T-helper 17 cell (primary cell): ENCODE data around the gene IDUA. TPM values are rescaled to one million over a fixed set of nuclear protein-coding genes. Genes with fewer than 3 reads are reported as not detected.
A peak's percentile ranks its signal among the peaks of the same experiment; 100 is the strongest.
"Not testable (repeated sequence)": the region's sequence is repeated elsewhere in the genome, so short reads cannot be mapped to it uniquely, and the experiment has no call there.

Experiments
- ATAC-seq: fragments of 150-1000 bp; cut with Tn5 transposase; 2 replicates; pipeline ENCODE4 v1.10.0; 2021; ENCODE audit warnings: mild to moderate bottlenecking, moderate library complexity
- DNase-seq, 3 donors: peaks; one replicate each; pipeline versions ENCODE4 v3.0.0 to v3.0.0-alpha.2; 2020 to 2021
- H3K9me3 ChIP-seq: one replicate; pipeline ENCODE4 v1.7.0; 2013; ENCODE audit warnings: low read length, mild to moderate bottlenecking; ENCODE audit not compliant: control insufficient read depth, poor library complexity, severe bottlenecking
- H3K27ac Mint-ChIP-seq: one replicate; pipeline ENCODE4 v1.8.0; 2022; ENCODE audit warnings: mild to moderate bottlenecking, moderate library complexity, mixed read lengths
- H3K27me3 Mint-ChIP-seq: one replicate; pipeline ENCODE4 v1.8.0; 2022; ENCODE audit warnings: mixed read lengths
- H3K36me3 Mint-ChIP-seq: one replicate; pipeline ENCODE4 v1.8.0; 2022; ENCODE audit warnings: low read depth, mixed read lengths
- H3K4me1 Mint-ChIP-seq: one replicate; pipeline ENCODE4 v1.8.0; 2022; ENCODE audit warnings: mild to moderate bottlenecking, mixed read lengths
- H3K4me3 Mint-ChIP-seq: one replicate; pipeline ENCODE4 v1.8.0; 2022; ENCODE audit warnings: mild to moderate bottlenecking, moderate library complexity, mixed read lengths
- total RNA-seq, 4 donors: library from RNA in 2 of 4; stranded (reverse) in 2 of 4; gene quantifications; one replicate each; pipeline ENCODE4 v1.2.3 and lab custom pipeline; 2022 to 2026

IDUA gene
- total RNA-seq, 2 donors from 2014 or later, result 56.9 to 58.6 TPM

DNA sequence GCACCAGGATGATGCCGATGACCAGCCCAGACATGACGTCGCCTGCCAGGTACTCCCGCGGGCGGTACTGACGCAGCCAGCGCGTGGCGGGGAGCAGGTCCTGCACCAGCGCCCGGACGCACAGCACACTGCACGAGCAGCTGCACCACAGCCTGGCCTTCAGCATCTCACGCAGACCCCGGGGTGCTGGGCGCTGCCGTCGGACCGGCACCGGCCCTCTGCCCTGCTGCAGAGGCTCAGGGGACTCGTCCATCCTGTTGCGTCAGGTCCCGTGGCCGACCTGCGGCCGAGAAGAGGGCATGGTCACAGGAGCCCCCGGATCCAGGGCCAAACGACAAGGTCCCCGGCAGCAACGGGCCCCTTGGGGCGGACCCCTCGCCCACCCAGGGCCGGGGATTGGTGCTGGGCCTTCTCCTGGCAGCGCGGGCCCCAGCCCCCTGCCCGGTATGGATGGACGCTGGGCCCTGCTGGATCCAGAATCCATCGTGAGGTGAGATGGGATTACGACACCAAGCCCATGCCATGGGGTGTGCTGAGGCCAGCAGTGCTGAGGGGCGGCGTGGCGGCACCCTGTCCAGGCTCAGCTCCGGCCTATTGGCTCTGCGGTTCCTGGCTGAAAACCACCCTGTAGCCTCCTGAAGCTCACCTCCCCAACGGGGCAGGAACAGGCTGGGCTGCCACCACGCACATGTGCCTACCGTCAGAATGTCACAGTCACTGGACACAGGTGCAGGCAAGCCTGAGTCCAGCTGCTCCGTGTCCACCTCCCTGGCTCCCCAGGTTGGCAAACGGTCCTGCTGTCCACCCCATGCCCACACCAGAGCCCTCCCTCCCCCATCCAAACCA, 4.8 kb downstream of the IDUA start:
- DNase-seq, result peak in 1 of 3 donors; percentile 8
- no peak for ATAC-seq
- Mint-ChIP-seq H3K4me1 (peaks cover 12% of the 10 kb centered on the region), H3K27me3 (peaks cover 2% of the 10 kb centered on the region), H3K4me3 (no peak overlapping the region), H3K27ac (no peak overlapping the region), H3K36me3 (no peaks in the 10 kb centered on the region)
- no peaks in the 10 kb centered on the region for H3K9me3 ChIP-seq

DNA sequence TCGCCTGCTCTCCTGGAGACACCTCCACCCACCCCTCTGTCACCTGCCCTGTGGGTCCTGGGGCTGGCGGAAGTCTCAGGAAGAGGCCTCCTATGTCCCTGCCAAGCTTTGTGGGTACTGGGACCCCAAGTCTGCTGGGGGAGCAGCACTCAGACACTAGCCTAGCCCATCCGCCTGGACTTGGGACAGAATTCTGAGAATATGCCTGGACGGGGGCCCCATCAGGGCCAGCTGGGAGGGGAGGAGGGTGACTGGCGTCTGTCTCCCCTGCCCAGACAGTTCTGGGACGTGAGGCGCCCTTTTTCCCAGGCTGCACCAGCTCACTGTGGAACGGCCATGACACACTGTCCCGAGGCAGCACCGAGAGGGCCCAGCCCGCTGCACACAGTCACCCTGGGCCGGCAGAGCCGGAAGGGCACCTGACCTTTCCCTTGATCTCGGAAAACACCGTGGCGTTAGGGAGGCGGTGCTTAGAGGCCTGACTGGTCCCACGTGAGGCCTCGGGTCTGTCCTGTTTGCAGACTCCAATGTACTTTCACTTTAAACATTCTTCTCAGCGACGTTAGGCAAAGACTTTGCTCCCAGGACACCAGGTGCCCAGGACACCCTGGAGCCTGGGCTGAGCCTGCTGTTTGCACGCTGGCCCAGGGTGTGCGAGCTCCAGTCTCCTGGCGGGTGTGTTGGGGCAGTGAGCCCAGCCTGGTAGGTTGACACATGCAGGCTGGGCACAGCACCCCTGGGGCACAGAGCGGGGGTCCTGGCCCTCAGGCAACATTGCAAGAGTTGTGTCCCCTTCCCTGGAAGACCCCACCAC, 5.7 kb downstream of the IDUA start:
- DNase-seq (no peak), ATAC-seq (no peak)
- peaks cover 10% of the 10 kb centered on the region for H3K4me1 Mint-ChIP-seq
- no peaks in the 10 kb centered on the region for H3K36me3 Mint-ChIP-seq
- H3K9me3 ChIP-seq, result no peaks in the 10 kb centered on the region
- no peak overlapping the region for H3K4me3 Mint-ChIP-seq
- H3K27ac Mint-ChIP-seq, result no peak overlapping the region
- H3K27me3 Mint-ChIP-seq, result peaks cover 6% of the 10 kb centered on the region

DNA sequence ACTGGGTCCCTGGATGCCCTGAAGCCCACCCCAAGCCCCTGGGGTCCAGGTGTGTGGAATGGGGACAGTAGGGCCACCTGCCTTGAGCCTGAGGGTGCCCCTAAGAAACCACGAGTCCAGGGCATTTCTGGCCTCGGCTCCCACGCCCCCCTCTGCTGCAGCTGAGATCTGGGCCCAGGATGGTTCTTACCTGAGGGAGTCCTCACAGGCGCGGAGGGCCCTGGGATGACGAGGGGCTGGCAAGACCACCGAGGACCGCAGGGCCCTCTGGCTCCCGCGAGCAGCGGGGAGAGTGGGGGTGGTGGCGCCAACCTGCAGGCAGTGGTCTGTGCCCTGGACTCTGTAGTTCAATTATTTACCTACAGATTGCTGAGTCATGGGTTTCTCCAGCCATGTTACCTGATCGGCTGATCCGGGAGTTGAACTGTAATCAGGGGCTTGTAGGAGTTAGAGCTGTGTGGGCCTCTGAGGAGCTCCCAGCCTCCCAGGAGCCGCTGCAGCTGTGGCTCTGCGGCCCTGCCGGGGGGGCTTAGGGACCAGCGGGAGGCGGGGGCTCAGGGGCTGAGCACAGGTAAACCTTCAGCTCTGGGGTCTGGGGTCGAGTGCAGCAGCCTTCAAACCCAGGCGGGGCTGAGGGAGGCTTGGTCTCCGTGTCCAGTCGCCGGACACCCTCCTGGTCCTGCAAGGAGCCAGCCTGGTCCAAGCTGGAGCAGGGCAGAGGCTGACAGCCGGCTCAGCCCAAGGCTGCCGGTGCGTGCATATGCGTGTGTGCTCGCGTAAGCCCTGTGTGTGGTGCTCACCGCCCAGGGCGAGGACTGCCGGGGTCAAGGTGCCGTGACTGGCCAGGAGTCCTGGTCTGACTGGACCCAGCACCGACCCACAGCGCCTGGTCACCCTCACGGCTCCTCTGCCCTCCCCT, 6.5 kb downstream of the IDUA start, which contains the start of gene SLC26A1:
TSS of gene SLC26A1 (minus strand) at position 294 of the 919 bp plus-strand sequence. CDS start 1,701 bp downstream, outside the sequence.
- peaks cover 6% of the 10 kb centered on the region for H3K4me1 Mint-ChIP-seq
- no peaks in the 10 kb centered on the region for H3K36me3 Mint-ChIP-seq
- H3K27ac Mint-ChIP-seq, result no peak within 1 kb of the TSS
- H3K27me3 Mint-ChIP-seq, result peaks cover 11% of the 10 kb centered on the region
- no peak for ATAC-seq
- peak in 1 of 3 donors; percentile 8 for DNase-seq
- H3K9me3 ChIP-seq, result no peaks in the 10 kb centered on the region
- no peak within 1 kb of the TSS for H3K4me3 Mint-ChIP-seq

DNA sequence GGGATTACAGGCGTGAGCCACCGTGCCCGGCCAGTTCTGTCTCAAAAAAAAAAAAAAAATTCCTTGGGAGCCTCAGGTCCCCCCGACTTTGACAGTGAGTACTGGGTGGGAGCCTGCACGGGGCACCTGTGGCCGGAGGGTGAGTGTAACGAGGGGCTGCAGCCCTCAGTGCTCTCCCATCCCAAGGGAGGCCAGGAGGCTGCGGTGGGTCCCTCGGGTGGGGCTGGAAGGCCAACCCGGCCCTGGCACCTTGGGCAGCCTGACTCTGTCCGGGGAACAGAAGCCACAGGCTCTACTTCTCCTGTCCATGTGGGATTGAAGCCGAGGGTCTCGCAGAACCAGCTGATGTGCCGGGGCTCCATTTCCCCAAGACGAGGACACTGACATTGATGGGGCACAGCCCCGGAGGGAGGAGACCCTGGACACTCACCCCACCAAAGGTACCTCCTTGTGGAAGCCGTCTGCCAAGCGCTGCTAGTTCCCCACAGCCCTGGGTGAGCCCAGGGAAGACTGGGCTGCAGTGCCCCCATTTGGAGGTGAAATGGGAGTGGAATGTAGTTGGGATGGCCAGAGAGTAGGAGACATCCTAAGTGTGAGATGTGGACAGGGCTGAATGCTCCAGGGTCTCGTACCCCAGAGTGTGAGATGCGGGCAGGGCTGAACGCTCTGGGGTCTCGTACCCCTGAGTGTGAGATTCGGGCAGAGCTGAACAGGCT, 8.6 kb downstream of the IDUA start:
- H3K9me3 ChIP-seq, result no peaks in the 10 kb centered on the region
- DNase-seq, result no peak

GRCh38 chr4:996030-996996, 9.5 kb downstream of the IDUA start:
- H3K27me3 Mint-ChIP-seq, result peaks cover 22% of the 10 kb centered on the region
- H3K4me1 Mint-ChIP-seq, result peaks cover 10% of the 10 kb centered on the region
- ATAC-seq (no peak), DNase-seq (no peak)
- no peaks in the 10 kb centered on the region for H3K9me3 ChIP-seq
- no peak overlapping the region for H3K4me3 Mint-ChIP-seq
- H3K36me3 Mint-ChIP-seq, result peaks cover 2% of the 10 kb centered on the region
- no peak overlapping the region for H3K27ac Mint-ChIP-seq

More for the DNA sequence above, 8.6 kb downstream of the IDUA start:
- H3K27me3 Mint-ChIP-seq, result peaks cover 22% of the 10 kb centered on the region
- no peak overlapping the region for H3K27ac Mint-ChIP-seq
- H3K4me1 Mint-ChIP-seq, result peaks cover 10% of the 10 kb centered on the region
- peaks cover 2% of the 10 kb centered on the region for H3K36me3 Mint-ChIP-seq
- no peak for ATAC-seq
- no peak overlapping the region for H3K4me3 Mint-ChIP-seq

GRCh38 chr4:996997-997374, 10.1 kb downstream of the IDUA start:
- Mint-ChIP-seq H3K36me3 (peaks cover 2% of the 10 kb centered on the region), H3K4me3 (peak overlapping the region; percentile 58), H3K27ac (no peak overlapping the region), H3K27me3 (peaks cover 22% of the 10 kb centered on the region), H3K4me1 (peaks cover 10% of the 10 kb centered on the region)
- no peak for DNase-seq
- ATAC-seq, result no peak
- H3K9me3 ChIP-seq, result no peaks in the 10 kb centered on the region

GRCh38 chr4:997375-998071, 10.7 kb downstream of the IDUA start:
- Mint-ChIP-seq H3K36me3 (peaks cover 2% of the 10 kb centered on the region), H3K27me3 (peaks cover 22% of the 10 kb centered on the region), H3K4me3 (peak overlapping the region; percentile 53), H3K27ac (no peak overlapping the region), H3K4me1 (peaks cover 10% of the 10 kb centered on the region)
- no peak for DNase-seq
- H3K9me3 ChIP-seq, result no peaks in the 10 kb centered on the region
- peak; percentile 54 for ATAC-seq

- peak overlapping the region; percentile 53 for H3K4me3 Mint-ChIP-seq
- no peak for DNase-seq
- H3K27ac Mint-ChIP-seq, result no peak overlapping the region
- H3K9me3 ChIP-seq, result no peaks in the 10 kb centered on the region
- ATAC-seq, result no peak
- peaks cover 2% of the 10 kb centered on the region for H3K36me3 Mint-ChIP-seq
- peaks cover 7% of the 10 kb centered on the region for H3K4me1 Mint-ChIP-seq
- peaks cover 22% of the 10 kb centered on the region for H3K27me3 Mint-ChIP-seq
Observed at GRCh38 chr4:998096-998691, 11.3 kb downstream of the IDUA start.

GRCh38 chr4:999240-999863, 12.5 kb downstream of the IDUA start:
- H3K4me3 Mint-ChIP-seq, result peak overlapping the region; percentile 49
- H3K4me1 Mint-ChIP-seq, result not testable (repeated sequence)

GRCh38 chr4:999882-1000425, 13.1 kb downstream of the IDUA start:
- no peak for ATAC-seq
- H3K4me3 Mint-ChIP-seq, result no peak overlapping the region
- H3K27me3 Mint-ChIP-seq, result peaks cover 28% of the 10 kb centered on the region
- peaks cover 7% of the 10 kb centered on the region for H3K4me1 Mint-ChIP-seq
- no peak for DNase-seq
- H3K9me3 ChIP-seq, result no peaks in the 10 kb centered on the region
- H3K27ac Mint-ChIP-seq, result no peak overlapping the region
- peaks cover 2% of the 10 kb centered on the region for H3K36me3 Mint-ChIP-seq

More at GRCh38 chr4:999240-999863, 12.5 kb downstream of the IDUA start:
- DNase-seq, H3K27ac Mint-ChIP-seq, ATAC-seq, H3K36me3 Mint-ChIP-seq, H3K9me3 ChIP-seq: not testable (repeated sequence)
- H3K27me3 Mint-ChIP-seq, result peaks cover 22% of the 10 kb centered on the region
